HepG2 (cell line): Measurements from ENCODE around the gene PLN.

ENCODE experiments used
- ARHGAP35 ChIP-seq: sonication (generic); formaldehyde crosslinking; IDR thresholded peaks from 2 replicates; pipeline ENCODE4 v1.9.0; 2022; ENCODE audit warnings: mild to moderate bottlenecking, inconsistent platforms, moderate library complexity, missing genetic modification reagents, borderline replicate concordance
- CREM ChIP-seq, 2 experiments: sonication (generic) in 1 of 2; formaldehyde crosslinking in 1 of 2; IDR thresholded peaks; 2 replicates each; pipeline versions ENCODE4 v1.4.0 to v1.6.1; 2016 to 2020; ENCODE audit warnings: antibody characterized with exemption in 1 of 2, mild to moderate bottlenecking in 1 of 2, missing genetic modification reagents in 1 of 2
- DPF2 ChIP-seq: sonication (generic); formaldehyde crosslinking; IDR thresholded peaks from 2 replicates; pipeline ENCODE4 v1.4.0; 2020; ENCODE audit warnings: mild to moderate bottlenecking, low read depth, missing genetic modification reagents, borderline replicate concordance
- MYC ChIP-seq: sonication (generic); formaldehyde crosslinking; IDR thresholded peaks from 2 replicates; pipeline ENCODE4 v1.9.0; 2021; ENCODE audit warnings: missing genetic modification reagents, borderline replicate concordance
- RFX3 ChIP-seq: IDR thresholded peaks from 2 replicates; pipeline ENCODE4 v1.6.1; 2016; ENCODE audit warnings: missing biosample characterization, missing genetic modification reagents
- ZFP1 ChIP-seq: IDR thresholded peaks from 2 replicates; pipeline ENCODE4 v1.6.1; 2016
- ZNF121 ChIP-seq: sonication (generic); formaldehyde crosslinking; IDR thresholded peaks from 2 replicates; pipeline ENCODE4 v1.5.0; 2020; ENCODE audit warnings: mild to moderate bottlenecking, missing genetic modification reagents
- ZNF354B ChIP-seq: sonication (generic); formaldehyde crosslinking; IDR thresholded peaks from 2 replicates; pipeline ENCODE4 v1.8.0; 2022; ENCODE audit warnings: mild to moderate bottlenecking, missing genetic modification reagents

- TF ChIP-seq CREM (IDR thresholded peaks at IDR 0.05) (no peak), CREM (CRISPR knock-in tag; IDR thresholded peaks at IDR 0.05) (no peak), ZFP1 (CRISPR knock-in tag) (no peak), DPF2 (CRISPR knock-in tag) (no peak), RFX3 (no peak), MYC (CRISPR knock-in tag) (no peak), ZNF354B (no peak), ARHGAP35 (CRISPR knock-in tag) (no peak), ZNF121 (CRISPR knock-in tag) (no peak)
Measured at GRCh38 chr6:118565311-118565960, 17.3 kb downstream of the PLN start.
